Stimulated activated CD8-positive, alpha-beta memory T cell treated with anti-CD3 and anti-CD28 coated beads, Interleukin-15, amount 100 ng/mL, for 48 hours (primary cell): Measurements from ENCODE around the gene PCDH19.

Source experiments
- DNase-seq, 2 donors: peaks; one replicate each; pipeline ENCODE4 v3.0.0-alpha.2; 2020; ENCODE audit warnings: low read depth in 2 of 2

The PCDH19 gene

DNA sequence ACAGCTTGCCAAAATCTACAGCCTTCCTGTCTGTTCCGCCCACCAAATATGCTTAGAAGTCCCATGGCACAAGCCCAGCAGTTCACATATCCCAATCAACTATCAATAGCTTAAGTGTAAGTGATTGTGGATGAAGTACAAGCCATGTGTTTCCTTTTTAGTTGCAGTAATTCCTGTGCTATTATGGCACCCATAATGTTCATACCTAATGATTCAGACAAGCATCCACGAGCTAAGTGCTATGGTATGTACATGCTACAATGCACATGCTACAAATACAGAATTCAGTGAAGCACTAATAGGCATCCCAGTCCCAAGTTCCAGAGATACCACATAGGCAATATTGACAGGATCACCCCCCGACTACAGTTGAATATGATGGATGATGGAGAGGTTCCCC is 94.5 kb downstream of the PCDH19 start:
- DNase-seq, result no peak

DNA sequence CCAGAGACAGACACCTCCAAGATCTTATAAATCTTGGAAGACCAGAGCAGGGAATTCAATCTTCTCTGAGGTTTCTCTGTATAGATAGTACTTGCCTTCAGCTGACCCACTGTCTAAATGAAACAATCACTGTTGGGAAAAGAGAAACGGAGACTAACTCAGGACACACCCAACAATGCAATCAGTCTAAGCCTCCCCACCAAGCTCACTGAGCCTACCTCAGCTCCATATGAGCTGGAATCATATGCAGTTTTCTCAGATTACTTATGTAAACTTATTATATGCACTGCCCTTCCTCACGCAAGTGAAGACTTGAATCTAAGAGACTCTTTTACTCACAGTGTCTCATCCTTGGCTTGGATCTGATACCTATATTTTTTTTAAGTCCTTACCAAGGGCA is 110.5 kb downstream of the PCDH19 start:
- no peak for DNase-seq

DNA sequence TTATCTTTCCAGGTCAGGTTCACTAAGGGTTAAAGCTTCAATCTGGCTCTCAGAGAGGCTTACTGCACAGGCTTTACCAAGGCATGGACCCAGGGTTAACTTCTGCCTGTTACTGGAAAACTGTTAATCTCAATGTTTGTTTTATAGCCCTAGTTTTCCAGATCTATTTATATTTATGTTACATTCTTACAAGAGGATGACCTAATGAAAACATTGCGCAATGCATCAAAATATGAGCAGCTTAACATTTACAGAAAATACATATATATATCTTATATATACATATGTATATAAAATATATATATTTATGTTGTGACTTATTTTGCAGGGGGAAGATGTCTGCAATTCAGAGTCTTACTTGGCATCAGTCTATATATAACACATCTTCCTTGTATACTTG is 112.3 kb downstream of the PCDH19 start:
- DNase-seq, result no peak

GRCh38 chrX:100296183-100296753 is 113.8 kb downstream of the PCDH19 start:
- DNase-seq, result no peak

DNA sequence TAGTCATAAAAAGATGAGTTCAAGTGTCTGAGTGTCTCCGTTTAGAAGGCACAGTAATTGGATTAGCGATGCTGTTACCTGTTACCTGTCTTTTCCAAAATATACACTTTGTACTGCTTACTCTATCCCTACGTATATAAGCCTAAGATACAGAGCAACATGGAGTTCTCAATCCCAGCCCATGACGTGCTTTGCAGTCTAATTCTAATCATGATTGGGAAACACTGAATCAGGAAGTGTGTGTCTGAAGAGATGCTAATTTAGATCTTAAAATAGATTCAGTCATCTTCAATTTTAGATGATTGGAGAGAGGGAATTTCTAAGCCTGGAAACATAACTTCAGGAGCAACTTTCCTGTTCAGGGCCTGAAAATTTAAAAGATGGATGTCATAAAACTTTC is 115.1 kb downstream of the PCDH19 start:
- no peak for DNase-seq

DNA sequence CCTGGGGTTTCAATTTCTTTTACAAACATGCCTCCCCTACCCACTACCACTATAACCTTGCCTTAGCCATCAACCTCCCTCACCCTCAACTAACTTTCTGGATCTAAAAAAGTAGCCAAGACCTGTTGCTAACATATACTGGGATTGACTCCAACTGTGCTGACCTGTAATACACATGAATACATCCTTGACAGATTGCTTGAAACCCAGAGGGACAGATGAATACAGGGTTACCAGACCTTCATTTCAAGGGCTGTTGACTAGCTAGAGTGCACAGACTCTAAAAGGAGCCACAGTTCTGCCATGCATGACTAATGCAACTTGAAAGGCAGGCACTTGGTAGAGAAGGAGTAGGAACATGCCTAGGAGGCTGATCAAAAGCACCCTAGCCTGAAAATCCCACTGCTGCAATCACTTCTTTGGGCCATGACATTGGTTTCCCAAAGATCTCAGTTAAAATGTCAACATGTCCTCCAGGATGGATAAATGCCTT is 121.0 kb downstream of the PCDH19 start:
- DNase-seq, result no peak

DNA sequence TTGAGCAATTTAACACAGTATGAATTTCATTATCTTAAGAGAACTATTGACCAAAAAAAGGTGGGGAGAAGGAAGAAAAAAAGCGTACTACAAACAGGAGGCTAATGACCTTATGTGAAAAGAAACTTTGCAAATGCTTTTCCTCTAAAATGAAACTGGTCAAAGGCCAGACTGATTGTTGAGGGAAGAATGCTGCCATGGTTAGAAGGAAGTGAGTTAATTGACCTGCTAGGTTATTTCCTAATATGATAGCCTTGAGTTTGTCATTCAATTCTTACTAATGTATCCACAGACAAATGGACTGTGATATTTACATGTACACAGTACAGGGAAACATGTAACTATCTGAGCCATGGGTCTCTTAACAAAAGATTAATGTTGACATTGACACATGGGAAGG is 132.8 kb downstream of the PCDH19 start:
- no peak for DNase-seq

DNA sequence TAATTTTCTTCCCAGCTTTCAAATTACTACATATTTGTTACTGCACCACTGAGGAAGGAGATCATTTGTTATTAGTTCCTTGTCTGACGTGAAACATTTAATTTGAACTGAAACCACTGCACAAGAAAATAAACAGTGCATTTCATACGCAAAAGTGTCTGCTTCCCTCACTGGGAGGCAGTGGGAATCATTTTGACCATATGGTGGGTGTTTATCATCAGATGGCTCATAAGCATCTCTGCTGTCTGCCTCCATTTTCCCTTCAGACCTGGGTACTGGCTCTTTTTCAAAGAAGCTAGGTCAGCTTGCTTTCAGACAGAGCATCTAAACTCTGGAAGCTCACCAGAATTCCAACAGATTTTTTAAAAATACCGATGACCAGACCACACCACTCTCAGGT is 135.2 kb downstream of the PCDH19 start:
- no peak for DNase-seq

DNA sequence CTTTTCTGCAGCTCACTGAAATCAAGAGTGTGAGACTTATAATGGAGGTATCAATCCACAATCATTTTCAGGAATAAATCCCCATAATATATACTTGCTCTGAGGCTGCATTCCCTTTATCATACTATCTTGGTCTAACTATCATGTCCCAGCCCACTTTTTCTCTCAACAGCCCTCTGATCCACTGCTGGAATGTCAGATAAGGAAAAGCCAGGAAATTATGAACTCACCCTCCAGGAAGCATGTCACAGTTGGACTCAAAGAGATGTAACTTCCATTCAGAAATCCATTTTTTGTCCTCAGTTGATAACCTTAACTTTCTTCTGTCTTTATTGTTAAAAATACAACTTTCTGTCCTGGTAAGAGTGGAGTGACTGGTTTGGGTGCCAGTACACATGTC is 144.9 kb downstream of the PCDH19 start:
- no peak for DNase-seq

- no peak for DNase-seq
Measured at GRCh38 chrX:100264200-100264599, 145.9 kb downstream of the PCDH19 start.

DNA sequence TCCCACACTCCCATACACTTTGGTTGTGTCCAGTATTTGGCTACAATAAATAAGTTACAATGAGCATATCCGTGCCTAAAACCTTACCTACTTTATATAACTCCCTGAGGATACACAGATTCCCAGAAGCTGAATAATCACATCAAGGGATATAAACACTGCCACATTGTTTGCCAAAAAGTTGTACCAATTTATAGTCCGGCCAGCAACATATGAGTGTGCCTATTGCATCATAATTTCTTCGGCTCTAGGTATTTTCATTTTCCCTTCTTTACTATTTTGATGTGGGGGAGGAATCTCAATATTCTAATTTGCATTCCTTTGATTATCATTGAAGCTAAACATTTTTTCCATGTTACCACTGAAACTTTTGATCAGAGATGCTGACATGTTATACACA is 146.4 kb downstream of the PCDH19 start:
- DNase-seq, result no peak

DNA sequence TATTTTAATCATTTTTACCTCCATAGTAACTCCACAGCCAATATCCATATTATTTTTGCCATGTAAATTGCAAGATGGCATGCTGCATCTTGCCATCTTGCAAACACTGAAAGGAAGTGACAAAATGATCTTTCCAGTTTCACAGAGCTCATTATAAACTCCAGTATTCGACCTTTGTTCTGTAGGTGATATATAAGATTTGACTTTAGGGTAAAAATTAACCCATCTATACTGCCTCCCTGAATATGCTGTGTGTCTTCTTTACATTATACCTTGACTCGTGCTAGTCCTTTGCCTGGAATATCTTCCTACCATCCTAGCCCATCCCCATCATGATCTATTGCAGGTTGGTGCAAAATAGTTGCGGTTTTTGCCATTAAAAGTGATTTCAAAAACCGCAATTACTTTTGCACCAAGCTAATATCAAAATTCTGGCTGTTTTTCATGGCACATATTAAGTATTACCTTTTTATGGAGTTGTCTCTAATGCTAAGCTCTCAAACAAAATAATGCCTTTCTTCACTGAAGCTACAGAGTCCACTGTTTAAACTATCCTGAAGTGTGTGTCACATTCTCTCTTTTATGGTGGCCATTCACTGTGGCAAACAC is 161.1 kb downstream of the PCDH19 start:
- no peak for DNase-seq

DNA sequence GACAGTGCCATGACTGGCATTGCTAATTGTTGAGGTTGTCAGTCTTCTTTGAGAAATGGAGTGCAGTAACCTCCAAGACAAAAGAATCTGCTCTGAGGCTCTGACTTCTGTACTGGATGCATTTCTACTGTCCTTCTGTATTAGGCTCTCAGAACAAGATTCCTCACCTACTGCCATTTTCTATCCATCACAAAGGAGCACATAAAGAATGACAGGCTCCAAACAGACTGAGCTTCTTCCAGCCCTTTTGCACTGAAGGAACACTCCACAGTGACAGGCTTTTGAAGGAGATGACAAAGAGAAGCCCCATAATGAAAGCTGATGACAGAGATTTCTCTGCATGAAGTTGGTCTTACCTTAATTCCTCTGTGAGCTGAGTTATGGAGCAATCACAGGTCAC is 162.2 kb downstream of the PCDH19 start:
- no peak for DNase-seq

DNA sequence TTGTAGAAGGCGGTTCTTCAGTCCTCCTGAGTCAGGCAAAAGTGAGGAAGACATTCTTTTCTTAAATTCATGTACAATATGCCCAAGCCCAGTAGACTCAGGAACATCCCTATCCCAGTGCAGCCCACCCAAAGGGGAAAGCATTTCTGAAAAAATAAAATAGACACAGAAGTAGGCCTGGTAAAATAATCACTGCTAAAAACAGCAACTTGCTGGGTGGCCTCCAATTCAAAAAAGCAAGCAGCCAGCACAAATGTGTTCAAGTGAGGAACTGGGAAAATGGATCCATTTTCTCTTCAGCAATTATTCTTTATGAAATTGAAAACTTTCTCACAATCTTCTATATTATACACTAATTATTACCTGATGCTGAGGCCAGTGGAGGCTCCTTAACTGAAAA is 165.4 kb downstream of the PCDH19 start:
- DNase-seq, result no peak
